BLaER1 treated with 17β-estradiol and CSF1 and Interleukin-3, amounts not matched to agents 10 nM and 100 nM (cell line): Measurements from ENCODE around the gene PHLPP1.

ENCODE experiments used
- H3K27ac ChIP-seq, 11 experiments: shearing (Covaris generic); formaldehyde crosslinking; 2 replicates each; pipeline ENCODE4 v1.8.1; 2022
- H3K27me3 ChIP-seq, 11 experiments: shearing (Covaris generic); formaldehyde crosslinking; 2 replicates each; pipeline ENCODE4 v1.8.1; 2022
- H3K36me3 ChIP-seq, 11 experiments: shearing (Covaris generic); formaldehyde crosslinking; 2 replicates each; pipeline ENCODE4 v1.8.1; 2022
- H3K4me1 ChIP-seq, 10 experiments: shearing (Covaris generic); formaldehyde crosslinking; 2 replicates each; pipeline ENCODE4 v1.8.1; 2022
- H3K4me2 ChIP-seq, 11 experiments: shearing (Covaris generic); formaldehyde crosslinking; 2 replicates each; pipeline ENCODE4 v1.8.1; 2022
- H3K4me3 ChIP-seq, 10 experiments: shearing (Covaris generic); formaldehyde crosslinking; 2 replicates each; pipeline ENCODE4 v1.8.1; 2022
- H3K9ac ChIP-seq, 11 experiments: shearing (Covaris generic); formaldehyde crosslinking; 2 replicates each; pipeline ENCODE4 v1.8.1; 2022
- H3K9me3 ChIP-seq, 11 experiments: shearing (Covaris generic); formaldehyde crosslinking; replicated peaks in 1 of 11; 2 replicates each; pipeline ENCODE4 v1.8.1; 2022
- H4K20me1 ChIP-seq, 11 experiments: shearing (Covaris generic); formaldehyde crosslinking; 2 replicates each; pipeline ENCODE4 v1.8.1; 2022
- Cebpa-rat ChIP-seq, 11 experiments: shearing (Covaris generic); IDR thresholded peaks; 2 replicates each; pipeline ENCODE4 v1.8.1; 2022

The PHLPP1 gene

GRCh38 chr18:62814132-62814759, 98.9 kb downstream of the PHLPP1 start:
- no peak for TF ChIP-seq Cebpa-rat (IDR thresholded peaks at IDR 0.05)
- Histone ChIP-seq H3K9ac (no peak overlapping the region; a peak in 1 of 22 replicates), H3K4me1 (peaks cover 19 to 42% (median 33%) of the 10 kb centered on the region in 10 experiments), H3K27ac (peak overlapping the region in 7 of 11 experiments; percentile 66 to 77 (median 72); a peak in 10 of 22 replicates), H3K27me3 (no peaks in the 10 kb centered on the region), H3K9me3 (peaks cover 0 to 9% (median 2%) of the 10 kb centered on the region in 11 experiments; a peak in 3 of 22 replicates), H3K4me3 (no peak overlapping the region), H4K20me1 (peaks cover 0 to 5% (median 0%) of the 10 kb centered on the region in 11 experiments; a peak in 1 of 22 replicates), H3K4me2 (peak overlapping the region in 7 of 11 experiments; percentile 53 to 72 (median 64); a peak in 12 of 22 replicates), H3K36me3 (peaks cover 0 to 16% (median 0%) of the 10 kb centered on the region in 11 experiments; a peak in 7 of 22 replicates)

GRCh38 chr18:62825382-62825781, 110.0 kb downstream of the PHLPP1 start:
- Histone ChIP-seq H3K4me1 (peaks cover 19 to 38% (median 31%) of the 10 kb centered on the region in 10 experiments), H3K36me3 (peaks cover 0 to 12% (median 8%) of the 10 kb centered on the region in 11 experiments; a peak in 18 of 22 replicates), H3K4me3 (no peak overlapping the region)

DNA sequence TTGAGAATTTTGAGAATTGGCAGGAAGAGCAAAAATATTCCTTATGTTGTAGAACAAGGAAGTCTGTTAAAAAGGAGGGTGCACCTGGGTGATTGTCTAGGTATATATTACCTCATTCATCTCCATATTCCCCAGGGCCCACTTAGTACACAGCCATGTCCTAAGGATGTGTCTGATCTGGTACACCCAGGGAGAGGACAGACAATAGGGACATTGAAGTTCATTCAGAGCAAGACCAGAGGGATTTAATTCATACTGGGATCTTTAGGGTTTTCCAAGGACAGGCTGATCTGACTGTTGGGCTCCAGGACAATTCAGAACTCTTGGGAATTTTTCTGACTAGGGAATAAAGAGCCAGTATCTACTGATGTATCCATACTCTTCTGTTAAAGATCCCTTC, 112.1 kb downstream of the PHLPP1 start:
- H3K9me3 ChIP-seq: peaks cover 0 to 10% (median 0%) of the 10 kb centered on the region in 11 experiments; a peak in 2 of 22 replicates
- H4K20me1 ChIP-seq: peaks cover 0 to 12% (median 0%) of the 10 kb centered on the region in 11 experiments; a peak in 2 of 22 replicates
- H3K4me3 ChIP-seq: no peak overlapping the region
- peak overlapping the region in 7 of 11 experiments; percentile 41 to 66 (median 59); a peak in 9 of 22 replicates for H3K27ac ChIP-seq
- no peak for TF ChIP-seq Cebpa-rat (IDR thresholded peaks at IDR 0.05)
- peak overlapping the region; percentile 48 to 76 (median 67); a peak in 19 of 22 replicates for H3K4me2 ChIP-seq
- H3K27me3 ChIP-seq: no peaks in the 10 kb centered on the region
- H3K4me1 ChIP-seq: peaks cover 19 to 47% (median 37%) of the 10 kb centered on the region in 10 experiments
- H3K9ac ChIP-seq: no peak overlapping the region
- peaks cover 0 to 32% (median 22%) of the 10 kb centered on the region in 11 experiments; a peak in 18 of 22 replicates for H3K36me3 ChIP-seq

More at GRCh38 chr18:62825382-62825781, 110.0 kb downstream of the PHLPP1 start:
- H4K20me1 ChIP-seq: peaks cover 0 to 7% (median 0%) of the 10 kb centered on the region in 11 experiments; a peak in 2 of 22 replicates
- no peaks in the 10 kb centered on the region for H3K27me3 ChIP-seq
- no peak overlapping the region for H3K27ac ChIP-seq
- H3K4me2 ChIP-seq: no peak overlapping the region
- no peak for TF ChIP-seq Cebpa-rat (IDR thresholded peaks at IDR 0.05)
- peaks cover 0 to 11% (median 0%) of the 10 kb centered on the region in 11 experiments; a peak in 2 of 22 replicates for H3K9me3 ChIP-seq
- H3K9ac ChIP-seq: no peak overlapping the region

DNA sequence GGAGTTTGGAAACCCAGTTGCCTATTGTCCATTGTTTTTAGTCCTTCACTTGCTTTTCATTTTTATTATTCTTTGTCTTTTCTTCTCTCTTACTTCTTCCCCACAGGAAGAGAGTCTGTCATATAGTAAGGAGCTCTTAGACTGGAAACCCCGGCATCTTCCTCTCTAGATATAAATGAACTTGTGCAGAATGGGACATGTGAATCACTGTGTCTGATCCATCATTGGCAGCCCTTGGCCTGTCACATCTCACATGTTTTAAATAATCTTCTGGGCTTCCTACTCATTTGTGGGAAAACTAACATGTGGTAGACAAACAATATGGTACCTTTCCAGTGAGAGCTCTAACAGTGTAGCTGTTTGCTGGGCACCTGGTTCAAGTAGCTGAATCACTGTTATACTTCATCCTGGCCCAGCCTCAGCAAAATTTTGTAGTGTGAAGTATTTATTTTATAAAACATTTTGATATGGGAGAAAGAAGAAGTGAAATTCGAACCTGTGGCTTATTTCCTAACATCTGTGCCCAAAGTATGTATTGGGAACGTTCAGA, 112.8 kb downstream of the PHLPP1 start:
- H3K9ac ChIP-seq: peak overlapping the region in 2 of 11 experiments; percentile 9 to 35; a peak in 3 of 22 replicates
- peaks cover 0 to 35% (median 22%) of the 10 kb centered on the region in 11 experiments; a peak in 18 of 22 replicates for H3K36me3 ChIP-seq
- H3K4me1 ChIP-seq: peaks cover 19 to 48% (median 39%) of the 10 kb centered on the region in 10 experiments
- H3K27me3 ChIP-seq: no peaks in the 10 kb centered on the region
- H3K4me3 ChIP-seq: no peak overlapping the region
- no peak for TF ChIP-seq Cebpa-rat (IDR thresholded peaks at IDR 0.05)
- peak overlapping the region in 8 of 11 experiments; percentile 2 to 66 (median 57); a peak in 14 of 22 replicates for H3K27ac ChIP-seq
- peaks cover 0 to 8% (median 0%) of the 10 kb centered on the region in 11 experiments; a peak in 2 of 22 replicates for H3K9me3 ChIP-seq
- peaks cover 0 to 12% (median 0%) of the 10 kb centered on the region in 11 experiments; a peak in 2 of 22 replicates for H4K20me1 ChIP-seq
- peak overlapping the region; percentile 48 to 76 (median 67); a peak in 21 of 22 replicates for H3K4me2 ChIP-seq

DNA sequence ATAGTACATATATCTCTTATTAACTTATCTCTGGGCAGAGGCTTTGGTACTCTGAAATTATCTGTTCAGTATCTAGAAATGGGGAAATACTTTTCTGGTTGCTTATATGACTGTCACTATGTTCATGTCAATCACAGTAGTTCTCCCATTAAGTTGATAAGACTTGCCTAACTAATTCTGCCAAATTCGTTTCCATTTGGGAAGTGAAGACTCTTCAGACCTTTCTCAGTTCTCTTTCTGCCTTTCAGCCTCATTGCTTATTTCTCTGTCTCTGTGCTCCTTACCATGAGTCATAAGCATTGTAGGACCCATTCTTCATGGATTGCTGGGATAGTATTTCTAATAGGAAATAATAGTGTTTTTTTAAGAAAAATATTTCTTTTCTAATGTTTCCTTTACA, 113.5 kb downstream of the PHLPP1 start:
- Histone ChIP-seq H3K4me3 (no peak overlapping the region), H4K20me1 (peaks cover 0 to 14% (median 0%) of the 10 kb centered on the region in 11 experiments; a peak in 2 of 22 replicates), H3K36me3 (peaks cover 0 to 38% (median 22%) of the 10 kb centered on the region in 11 experiments; a peak in 18 of 22 replicates), H3K9me3 (0 out of 22 replicates have a peak, but pooled peaks cover 0 to 6% (median 0%) of the 10 kb centered on the region in 11 experiments), H3K27me3 (no peaks in the 10 kb centered on the region), H3K4me1 (peaks cover 19 to 48% (median 39%) of the 10 kb centered on the region in 10 experiments), H3K4me2 (peak overlapping the region; percentile 48 to 76 (median 67); a peak in 18 of 22 replicates), H3K9ac (no peak overlapping the region), H3K27ac (peak overlapping the region in 7 of 11 experiments; percentile 2 to 66 (median 59); a peak in 13 of 22 replicates)
- no peak for TF ChIP-seq Cebpa-rat (IDR thresholded peaks at IDR 0.05)

DNA sequence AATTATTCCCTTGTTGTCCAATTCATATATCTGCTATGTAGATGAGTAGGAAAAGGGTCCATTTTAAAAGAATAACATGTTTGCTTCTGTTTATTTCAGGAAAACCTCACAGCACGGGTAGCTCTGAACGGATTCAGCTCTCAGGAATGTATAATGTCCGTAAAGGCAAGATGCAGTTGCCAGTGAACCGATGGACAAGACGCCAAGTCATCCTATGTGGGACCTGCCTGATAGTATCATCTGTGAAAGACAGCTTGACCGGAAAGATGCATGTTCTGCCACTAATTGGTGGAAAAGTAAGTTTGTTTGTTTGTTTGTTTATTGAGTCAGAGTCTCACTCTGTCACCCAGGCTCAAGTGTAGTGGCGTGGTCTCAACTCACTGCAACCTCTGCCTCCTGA, 114.6 kb downstream of the PHLPP1 start:
- H3K27ac ChIP-seq: no peak overlapping the region; a peak in 1 of 22 replicates
- H3K9ac ChIP-seq: no peak overlapping the region
- TF ChIP-seq Cebpa-rat (IDR thresholded peaks at IDR 0.05): no peak
- H3K36me3 ChIP-seq: peaks cover 0 to 46% (median 22%) of the 10 kb centered on the region in 11 experiments; a peak in 18 of 22 replicates
- H3K27me3 ChIP-seq: no peaks in the 10 kb centered on the region
- H3K4me2 ChIP-seq: no peak overlapping the region
- H3K4me3 ChIP-seq: no peak overlapping the region
- H4K20me1 ChIP-seq: peaks cover 0 to 18% (median 0%) of the 10 kb centered on the region in 11 experiments; a peak in 3 of 22 replicates
- peaks cover 19 to 46% (median 37%) of the 10 kb centered on the region in 10 experiments for H3K4me1 ChIP-seq
- H3K9me3 ChIP-seq: 0 out of 22 replicates have a peak, but pooled peaks cover 0 to 6% (median 0%) of the 10 kb centered on the region in 11 experiments

- no peaks in the 10 kb centered on the region for H3K27me3 ChIP-seq
- H3K4me2 ChIP-seq: peak overlapping the region in 7 of 11 experiments; percentile 1 to 34 (median 19); a peak in 7 of 22 replicates
- H3K36me3 ChIP-seq: peaks cover 0 to 49% (median 24%) of the 10 kb centered on the region in 11 experiments; a peak in 19 of 22 replicates
- H3K9me3 ChIP-seq: 0 out of 22 replicates have a peak, but pooled peaks cover 0 to 6% (median 0%) of the 10 kb centered on the region in 11 experiments
- H4K20me1 ChIP-seq: peaks cover 0 to 23% (median under 1%) of the 10 kb centered on the region in 11 experiments; a peak in 4 of 22 replicates
- peaks cover 15 to 35% (median 32%) of the 10 kb centered on the region in 10 experiments for H3K4me1 ChIP-seq
- no peak for TF ChIP-seq Cebpa-rat (IDR thresholded peaks at IDR 0.05)
- no peak overlapping the region for H3K4me3 ChIP-seq
- no peak overlapping the region for H3K9ac ChIP-seq
- no peak overlapping the region for H3K27ac ChIP-seq
Observed at GRCh38 chr18:62832282-62832681, 116.9 kb downstream of the PHLPP1 start.

DNA sequence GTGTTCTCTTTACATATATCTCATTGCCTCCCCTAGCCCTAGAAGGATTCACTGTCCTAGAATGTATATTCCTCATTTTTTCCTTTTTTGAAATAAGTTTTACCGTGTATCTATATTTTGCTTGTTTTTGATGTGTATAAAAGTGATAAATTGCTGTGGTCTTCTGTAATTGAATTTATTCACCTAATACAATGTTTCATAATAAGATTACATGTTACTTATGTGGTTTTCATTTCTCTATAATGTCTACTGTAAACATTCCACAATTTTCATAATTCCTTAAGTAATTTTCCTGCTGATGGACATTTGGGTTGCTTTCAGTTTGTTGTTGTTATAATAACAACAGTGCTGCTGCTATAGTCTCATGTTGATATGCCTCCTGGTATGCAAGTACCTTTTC, 118.2 kb downstream of the PHLPP1 start:
- peaks cover 0 to 50% (median 24%) of the 10 kb centered on the region in 11 experiments; a peak in 19 of 22 replicates for H3K36me3 ChIP-seq
- H3K27me3 ChIP-seq: no peaks in the 10 kb centered on the region
- no peak for TF ChIP-seq Cebpa-rat (IDR thresholded peaks at IDR 0.05)
- H3K9me3 ChIP-seq: 0 out of 22 replicates have a peak, but pooled peaks cover 0 to 6% (median 0%) of the 10 kb centered on the region in 11 experiments
- no peak overlapping the region for H3K4me3 ChIP-seq
- peaks cover 3 to 27% (median 21%) of the 10 kb centered on the region in 10 experiments; a peak in 18 of 20 replicates for H3K4me1 ChIP-seq
- H3K4me2 ChIP-seq: no peak overlapping the region
- no peak overlapping the region for H3K9ac ChIP-seq
- no peak overlapping the region for H3K27ac ChIP-seq
- H4K20me1 ChIP-seq: peaks cover 0 to 23% (median 3%) of the 10 kb centered on the region in 11 experiments; a peak in 5 of 22 replicates
